Activated T-cell treated with anti-CD3 and anti-CD28 coated beads, Interleukin-2, amount 50 U/mL, for 72 hours (primary cell): ENCODE measurements around the gene PPM1L. TPM values are rescaled to one million over a fixed set of nuclear protein-coding genes. Genes with fewer than 3 reads are reported as not detected.

Experiments used
- ATAC-seq, 2 donors: fragments of 150-1000 bp; cut with Tn5 transposase; replicated peaks in 1 of 2; 2 replicates each; pipeline ENCODE4 v1.10.0; 2021; ENCODE audit warnings: moderate library complexity in 2 of 2, mild to moderate bottlenecking in 1 of 2
- DNase-seq, 2 donors: peaks; one replicate each; pipeline ENCODE4 v3.0.0; 2021 to 2022; ENCODE audit warnings: mixed read lengths in 1 of 2
- H3K27ac Mint-ChIP-seq: one replicate; pipeline ENCODE4 v1.8.0; 2022; ENCODE audit warnings: mild to moderate bottlenecking, moderate library complexity, mixed read lengths
- H3K27me3 Mint-ChIP-seq: one replicate; pipeline ENCODE4 v1.8.0; 2022; ENCODE audit warnings: low read depth, mixed read lengths
- H3K36me3 Mint-ChIP-seq, 2 donors: one replicate each; pipeline ENCODE4 v1.8.0; 2022; ENCODE audit warnings: mixed read lengths in 2 of 2, mild to moderate bottlenecking in 1 of 2; ENCODE audit not compliant: insufficient read depth in 2 of 2
- H3K4me1 Mint-ChIP-seq: one replicate; pipeline ENCODE4 v1.8.0; 2022; ENCODE audit warnings: low read depth, mixed read lengths
- H3K4me3 Mint-ChIP-seq, 2 donors: one replicate each; pipeline ENCODE4 v1.8.0; 2022; ENCODE audit warnings: mild to moderate bottlenecking in 2 of 2, mixed read lengths in 2 of 2, moderate library complexity in 2 of 2
- H3K9me3 Mint-ChIP-seq, 2 donors: one replicate each; pipeline ENCODE4 v1.8.0; 2022; ENCODE audit warnings: mixed read lengths in 2 of 2
- total RNA-seq, 2 donors: library from RNA; stranded (reverse); gene quantifications; one replicate each; pipeline ENCODE4 v1.2.3, GENCODE V29; 2022

The PPM1L gene
- total RNA-seq, 2 donors from 2014 or later = 6.4 to 7.8 TPM

DNA sequence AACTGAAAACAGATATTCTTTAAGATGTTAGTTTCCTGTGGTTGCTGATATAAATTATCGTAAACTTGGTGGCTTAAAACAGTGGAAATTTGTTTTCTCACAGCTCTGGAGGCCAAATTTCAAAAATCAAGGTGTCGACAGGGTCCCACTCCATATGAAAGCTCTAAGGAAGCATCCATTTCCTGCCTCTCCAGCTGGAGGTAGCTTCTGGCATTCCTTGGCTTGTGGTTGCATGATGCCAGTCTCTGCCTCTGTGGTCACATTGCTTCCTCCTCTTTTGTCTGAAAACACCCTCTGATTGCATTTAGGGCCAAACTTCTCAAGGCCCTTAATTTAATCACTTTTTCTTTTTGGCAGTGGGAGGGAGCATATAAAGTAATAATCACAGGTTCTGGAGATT lies 96.8 kb downstream of the PPM1L start:
- H3K4me3 Mint-ChIP-seq = no peak overlapping the region
- no peak for DNase-seq
- H3K27ac Mint-ChIP-seq = no peak overlapping the region
- no peaks in the 10 kb centered on the region for H3K27me3 Mint-ChIP-seq
- H3K4me1 Mint-ChIP-seq = no peaks in the 10 kb centered on the region
- ATAC-seq = no peak
- no peaks in the 10 kb centered on the region for H3K36me3 Mint-ChIP-seq
- peaks cover 2% of the 10 kb centered on the region in 2 donors for H3K9me3 Mint-ChIP-seq

DNA sequence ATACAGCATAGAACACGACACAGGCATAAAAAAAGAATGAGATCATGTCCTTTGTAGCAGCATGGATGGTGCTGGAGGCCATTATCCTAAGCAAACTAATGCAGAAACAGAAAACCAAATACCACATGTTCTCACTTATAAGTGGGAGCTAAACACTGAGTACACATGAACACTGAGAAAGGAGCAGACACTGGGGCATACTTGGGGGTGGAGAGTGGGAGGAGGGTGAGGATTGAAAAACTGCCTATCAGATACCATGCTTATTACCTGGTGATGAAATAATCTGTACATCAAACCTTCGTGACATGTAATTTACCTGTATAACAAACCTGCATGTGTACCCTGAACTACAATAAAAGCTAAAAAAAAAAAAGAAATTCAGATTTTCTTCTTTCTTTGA lies 100.4 kb downstream of the PPM1L start:
- ATAC-seq (no peak), DNase-seq (no peak)
- no peak overlapping the region for H3K4me3 Mint-ChIP-seq
- H3K9me3 Mint-ChIP-seq = peaks cover 0 to 2% of the 10 kb centered on the region in 2 donors
- H3K27ac Mint-ChIP-seq = no peak overlapping the region
- H3K36me3 Mint-ChIP-seq = no peaks in the 10 kb centered on the region
- no peaks in the 10 kb centered on the region for H3K27me3 Mint-ChIP-seq
- H3K4me1 Mint-ChIP-seq = no peaks in the 10 kb centered on the region

DNA sequence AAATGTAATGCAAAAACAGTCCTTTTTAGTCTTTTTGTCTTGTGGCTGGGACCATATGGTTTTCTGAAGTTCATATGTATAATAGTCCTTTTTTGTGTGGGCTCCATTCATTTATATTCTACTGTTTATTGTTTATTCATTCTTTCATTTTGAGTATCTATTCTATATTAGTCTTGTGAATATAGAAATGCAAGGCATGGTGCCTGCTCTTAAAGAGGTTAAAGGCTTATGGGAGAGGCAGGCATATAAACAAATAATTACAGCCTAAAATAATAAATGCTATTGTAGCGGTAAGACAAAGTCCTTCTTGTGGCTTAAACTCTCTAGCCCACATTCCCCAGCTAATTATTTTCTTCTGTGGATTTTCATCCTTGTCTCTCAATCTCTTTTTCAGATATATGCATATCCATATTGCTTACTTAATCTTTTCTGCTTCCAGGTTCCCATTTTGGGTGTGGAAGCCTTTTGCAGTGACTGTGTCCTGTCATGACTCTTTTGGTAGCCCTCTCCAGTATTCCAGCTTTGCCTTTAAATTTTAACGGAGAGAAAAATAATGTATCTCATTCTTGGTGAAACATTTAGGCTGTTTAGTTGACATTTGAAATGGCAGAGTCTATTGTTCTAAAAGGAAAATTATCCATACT lies 101.6 kb downstream of the PPM1L start:
- ATAC-seq (no peak), DNase-seq (no peak)
- Mint-ChIP-seq H3K27me3 (no peaks in the 10 kb centered on the region), H3K4me1 (no peaks in the 10 kb centered on the region), H3K27ac (no peak overlapping the region), H3K4me3 (no peak overlapping the region), H3K9me3 (peaks cover 0 to 2% of the 10 kb centered on the region in 2 donors), H3K36me3 (no peaks in the 10 kb centered on the region)

DNA sequence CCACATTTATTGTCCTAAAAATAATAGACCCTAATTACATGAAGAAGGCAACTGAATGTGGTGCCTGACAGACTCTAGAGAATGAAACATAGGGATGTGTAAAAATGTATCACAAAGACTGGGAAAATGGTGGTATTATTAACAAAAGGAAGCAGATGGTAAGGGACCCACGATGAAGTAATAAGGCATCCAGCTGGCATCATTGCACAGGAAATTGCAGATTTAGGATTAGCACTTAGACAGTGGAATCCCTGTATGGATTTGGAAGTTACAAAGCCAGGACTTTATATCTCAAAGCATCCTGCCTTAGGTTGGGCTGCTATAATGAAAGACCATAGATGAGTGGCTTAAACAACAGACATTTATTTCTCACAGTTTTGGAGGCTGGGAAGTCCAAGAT lies 104.3 kb downstream of the PPM1L start:
- no peak for ATAC-seq
- no peak overlapping the region for H3K4me3 Mint-ChIP-seq

DNA sequence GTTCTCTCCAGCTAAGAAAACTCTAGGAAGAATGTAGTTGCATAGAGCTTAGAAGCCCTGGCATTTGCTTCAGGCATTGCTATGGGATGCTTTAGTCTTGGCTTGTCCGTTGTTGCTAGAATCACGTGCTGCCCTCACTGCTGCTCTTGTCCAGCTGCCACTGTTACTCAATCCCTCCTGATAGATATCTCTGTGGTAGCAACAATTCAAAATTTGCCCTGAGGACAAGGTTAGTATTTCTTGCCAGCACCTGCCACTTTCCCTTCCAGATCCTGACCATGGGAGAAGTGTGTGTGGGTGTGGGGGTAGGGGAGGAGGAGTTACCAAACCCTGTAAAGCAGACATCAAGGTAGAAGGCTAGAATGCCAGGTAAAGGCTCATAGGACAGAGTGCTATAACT lies 113.8 kb downstream of the PPM1L start:
- no peaks in the 10 kb centered on the region for H3K9me3 Mint-ChIP-seq

More for the DNA sequence above, 104.3 kb downstream of the PPM1L start:
- Mint-ChIP-seq H3K9me3 (no peaks in the 10 kb centered on the region), H3K4me1 (no peaks in the 10 kb centered on the region), H3K27me3 (no peaks in the 10 kb centered on the region), H3K36me3 (no peaks in the 10 kb centered on the region), H3K27ac (no peak overlapping the region)
- no peak for DNase-seq

DNA sequence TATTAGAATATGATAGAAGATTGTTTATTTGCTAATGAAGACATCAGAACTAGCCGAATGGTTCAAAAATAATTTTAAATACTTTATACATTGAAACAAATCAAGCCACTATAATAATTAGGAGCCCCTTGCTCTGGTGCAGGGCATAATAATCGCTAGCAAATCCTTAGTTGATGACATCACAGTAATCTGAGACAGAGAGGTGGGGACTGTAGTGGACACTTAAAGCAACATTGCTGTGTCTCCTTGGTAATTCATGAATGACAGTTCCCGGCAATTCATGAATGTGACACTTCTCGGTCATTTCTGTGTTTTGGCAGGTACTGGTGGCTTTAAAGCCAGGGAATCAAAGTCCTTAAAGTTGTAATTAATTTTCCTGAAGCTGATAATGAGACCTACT lies 114.3 kb downstream of the PPM1L start:
- Mint-ChIP-seq H3K4me3 (no peak overlapping the region), H3K27ac (no peak overlapping the region), H3K27me3 (no peaks in the 10 kb centered on the region), H3K36me3 (no peaks in the 10 kb centered on the region), H3K9me3 (no peaks in the 10 kb centered on the region), H3K4me1 (no peaks in the 10 kb centered on the region)
- ATAC-seq = no peak
- DNase-seq = no peak

More for the DNA sequence above, 113.8 kb downstream of the PPM1L start:
- H3K27ac Mint-ChIP-seq = no peak overlapping the region
- no peaks in the 10 kb centered on the region for H3K4me1 Mint-ChIP-seq
- ATAC-seq (no peak), DNase-seq (no peak)
- H3K27me3 Mint-ChIP-seq = no peaks in the 10 kb centered on the region
- H3K4me3 Mint-ChIP-seq = no peak overlapping the region
- no peaks in the 10 kb centered on the region for H3K36me3 Mint-ChIP-seq

DNA sequence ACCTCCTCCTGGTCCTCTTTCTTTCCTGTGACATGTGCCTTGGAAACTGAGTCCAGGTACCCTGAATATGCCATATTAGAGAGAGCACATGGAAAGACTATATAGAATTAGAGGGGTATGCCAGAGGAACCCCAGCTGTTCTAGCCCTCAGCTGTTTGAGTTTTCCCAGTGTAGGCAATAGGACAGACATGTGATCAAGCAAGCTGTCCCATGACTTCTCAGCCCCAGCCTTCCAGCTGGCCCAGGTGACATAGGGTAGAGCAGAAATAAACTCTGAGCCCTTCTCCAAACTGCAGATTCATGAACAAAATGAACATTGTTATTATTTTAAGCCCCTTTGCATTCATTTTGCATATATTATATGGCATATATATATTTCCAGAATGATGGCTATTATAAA lies 118.7 kb downstream of the PPM1L start:
- no peaks in the 10 kb centered on the region for H3K9me3 Mint-ChIP-seq
- no peak for DNase-seq
- no peak overlapping the region for H3K4me3 Mint-ChIP-seq
- ATAC-seq = no peak
- no peak overlapping the region for H3K27ac Mint-ChIP-seq
- no peaks in the 10 kb centered on the region for H3K4me1 Mint-ChIP-seq
- no peaks in the 10 kb centered on the region for H3K27me3 Mint-ChIP-seq
- H3K36me3 Mint-ChIP-seq = no peaks in the 10 kb centered on the region

DNA sequence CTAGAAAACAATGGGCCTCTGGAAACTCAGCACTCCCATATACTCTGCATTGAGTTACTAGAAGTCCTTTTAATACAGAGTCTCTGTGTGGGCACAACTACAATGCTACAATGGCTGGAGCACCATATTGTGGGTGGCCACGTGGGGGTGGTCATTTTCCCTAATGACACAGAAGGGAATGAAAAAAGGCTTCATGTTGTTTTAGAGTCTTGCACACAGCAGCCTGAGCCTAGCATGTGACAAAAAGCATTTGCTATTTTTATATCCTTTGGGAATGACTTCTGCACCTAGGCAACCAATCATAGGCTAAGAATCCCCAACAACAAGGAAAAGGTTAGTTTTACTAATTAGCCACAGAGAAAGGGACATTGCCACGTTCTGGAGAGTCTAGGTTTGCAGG lies 120.6 kb downstream of the PPM1L start:
- H3K27ac Mint-ChIP-seq = no peak overlapping the region
- no peaks in the 10 kb centered on the region for H3K4me1 Mint-ChIP-seq
- no peaks in the 10 kb centered on the region for H3K9me3 Mint-ChIP-seq
- H3K36me3 Mint-ChIP-seq = no peaks in the 10 kb centered on the region
- no peak for DNase-seq
- no peak overlapping the region for H3K4me3 Mint-ChIP-seq
- H3K27me3 Mint-ChIP-seq = no peaks in the 10 kb centered on the region
- ATAC-seq = no peak

DNA sequence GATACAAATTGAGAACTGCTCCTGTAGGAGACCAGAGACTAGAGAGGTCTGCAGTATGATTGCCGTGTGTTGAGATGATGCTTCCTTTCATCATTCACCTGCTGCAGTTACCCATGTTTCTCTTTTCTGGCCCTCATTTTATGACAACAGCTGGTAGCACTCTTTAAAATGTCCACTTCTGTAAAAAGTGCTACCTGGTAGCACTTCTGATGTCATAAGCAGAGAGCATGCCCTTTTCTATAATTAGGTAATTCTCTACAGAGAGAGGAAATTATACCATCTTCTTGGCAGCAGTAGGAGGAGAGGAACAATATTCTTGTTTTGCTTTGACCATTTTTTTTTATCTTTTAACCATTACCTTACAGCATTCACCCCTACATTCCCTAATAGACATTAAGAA lies 123.8 kb downstream of the PPM1L start:
- no peaks in the 10 kb centered on the region for H3K27me3 Mint-ChIP-seq
- H3K4me1 Mint-ChIP-seq = no peaks in the 10 kb centered on the region
- no peak for ATAC-seq
- no peaks in the 10 kb centered on the region for H3K9me3 Mint-ChIP-seq
- H3K4me3 Mint-ChIP-seq = no peak overlapping the region
- H3K27ac Mint-ChIP-seq = no peak overlapping the region
- H3K36me3 Mint-ChIP-seq = no peaks in the 10 kb centered on the region
- no peak for DNase-seq

DNA sequence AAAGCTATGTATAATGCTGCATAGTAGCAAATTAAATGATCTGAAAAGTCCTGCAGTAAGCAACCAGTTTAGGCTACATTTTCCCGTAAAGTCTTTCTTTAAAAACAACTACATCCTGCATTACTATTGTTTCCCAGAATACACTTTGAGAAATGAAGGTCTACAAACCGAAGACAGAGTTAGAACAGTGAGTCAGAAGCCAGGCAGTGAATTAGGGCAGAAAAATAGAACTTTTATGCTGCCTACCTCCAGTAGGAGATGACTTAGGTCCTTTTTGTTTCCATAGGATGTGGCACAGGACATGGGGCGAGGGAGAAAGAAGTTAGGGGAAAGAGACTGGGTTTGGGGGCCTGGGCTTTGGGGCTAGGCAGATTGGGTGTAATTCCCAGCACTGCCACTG lies 127.3 kb downstream of the PPM1L start:
- peaks cover 3 to 7% of the 10 kb centered on the region in 2 donors for H3K36me3 Mint-ChIP-seq
- no peak for DNase-seq
- H3K9me3 Mint-ChIP-seq = peaks cover 7 to 9% of the 10 kb centered on the region in 2 donors
- ATAC-seq = no peak
- no peaks in the 10 kb centered on the region for H3K27me3 Mint-ChIP-seq
- H3K4me3 Mint-ChIP-seq = no peak overlapping the region
- no peaks in the 10 kb centered on the region for H3K4me1 Mint-ChIP-seq
- no peak overlapping the region for H3K27ac Mint-ChIP-seq

DNA sequence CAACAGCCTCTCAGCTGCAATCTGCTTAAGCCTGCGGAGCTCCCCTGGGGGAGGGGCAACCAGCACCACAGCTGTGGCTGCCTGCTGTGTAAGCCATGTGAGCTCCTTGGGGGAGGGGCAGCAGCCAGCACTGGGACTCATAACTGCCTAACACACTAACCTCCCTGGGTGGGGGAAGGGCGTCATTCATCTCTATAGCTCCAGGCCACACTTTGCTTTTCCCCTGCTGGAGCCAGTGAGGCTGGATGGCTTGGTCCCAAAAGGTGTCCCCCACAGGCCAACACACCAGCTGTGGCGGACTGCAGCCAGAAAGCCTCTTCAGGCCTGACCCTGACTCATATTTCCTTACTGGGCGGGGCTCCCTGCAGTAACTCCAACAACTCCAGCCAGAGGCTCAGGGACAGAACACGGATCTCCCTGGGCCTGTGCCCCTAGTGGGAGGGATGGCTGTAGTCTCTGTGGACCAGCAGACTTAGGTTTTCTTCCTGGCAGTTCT lies 129.8 kb downstream of the PPM1L start:
- H3K27me3 Mint-ChIP-seq = no peaks in the 10 kb centered on the region
- H3K9me3 Mint-ChIP-seq = peaks cover 12 to 17% of the 10 kb centered on the region in 2 donors
- DNase-seq (peak in 1 of 2 donors; percentile 2), ATAC-seq (no peak)
- H3K36me3 Mint-ChIP-seq = peaks cover 4 to 7% of the 10 kb centered on the region in 2 donors
- no peaks in the 10 kb centered on the region for H3K4me1 Mint-ChIP-seq
- H3K27ac Mint-ChIP-seq = no peak overlapping the region
- H3K4me3 Mint-ChIP-seq = no peak overlapping the region

DNA sequence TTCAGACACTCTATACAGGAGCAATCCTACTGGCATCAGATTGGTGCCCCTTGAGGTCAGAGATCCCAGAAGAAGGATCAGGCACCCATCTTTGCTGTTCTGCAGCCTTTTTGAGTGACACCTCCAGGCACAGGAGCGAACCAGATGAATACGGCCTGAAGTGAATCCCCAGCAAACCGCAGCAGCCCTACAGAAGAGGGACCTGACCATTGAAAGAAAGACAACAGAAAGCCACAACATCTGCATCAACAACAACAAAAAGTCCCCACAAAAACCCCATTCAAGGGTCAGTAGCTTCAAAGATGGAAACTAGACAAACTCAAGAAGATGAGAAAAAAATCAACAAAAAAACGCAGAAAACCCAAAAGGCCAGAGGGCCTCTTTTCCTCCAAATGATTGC lies 130.4 kb downstream of the PPM1L start:
- peaks cover 4 to 7% of the 10 kb centered on the region in 2 donors for H3K36me3 Mint-ChIP-seq
- ATAC-seq = no peak

DNA sequence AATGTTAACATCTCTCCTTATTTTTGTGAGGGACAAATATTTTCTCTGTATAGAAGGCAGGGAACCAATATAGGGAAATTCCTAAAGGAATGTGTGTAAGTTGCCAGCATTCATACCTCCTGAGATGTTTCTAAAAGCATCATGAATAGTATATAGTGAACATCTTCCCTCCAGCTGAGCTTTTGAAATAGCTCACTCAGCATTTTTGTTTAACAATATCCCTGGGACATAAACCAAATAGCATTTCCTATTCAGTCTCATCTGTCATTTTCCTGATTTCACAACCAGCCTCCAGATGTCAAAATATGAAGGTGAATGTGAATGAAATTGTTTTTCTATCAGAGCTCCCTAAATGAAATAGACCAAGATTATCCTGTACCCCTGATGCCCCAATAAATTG lies 137.2 kb downstream of the PPM1L start:
- H3K9me3 Mint-ChIP-seq = peaks cover 5 to 9% of the 10 kb centered on the region in 2 donors
- no peak for DNase-seq
- no peak overlapping the region for H3K4me3 Mint-ChIP-seq
- no peaks in the 10 kb centered on the region for H3K27me3 Mint-ChIP-seq
- H3K36me3 Mint-ChIP-seq = peaks cover 0 to 1% of the 10 kb centered on the region in 2 donors
- ATAC-seq = no peak
- no peaks in the 10 kb centered on the region for H3K4me1 Mint-ChIP-seq
- H3K27ac Mint-ChIP-seq = no peak overlapping the region

More for the DNA sequence above, 130.4 kb downstream of the PPM1L start:
- Mint-ChIP-seq H3K27me3 (no peaks in the 10 kb centered on the region), H3K4me3 (no peak overlapping the region), H3K27ac (no peak overlapping the region), H3K4me1 (no peaks in the 10 kb centered on the region), H3K9me3 (peaks cover 12 to 18% of the 10 kb centered on the region in 2 donors)
- no peak for DNase-seq

DNA sequence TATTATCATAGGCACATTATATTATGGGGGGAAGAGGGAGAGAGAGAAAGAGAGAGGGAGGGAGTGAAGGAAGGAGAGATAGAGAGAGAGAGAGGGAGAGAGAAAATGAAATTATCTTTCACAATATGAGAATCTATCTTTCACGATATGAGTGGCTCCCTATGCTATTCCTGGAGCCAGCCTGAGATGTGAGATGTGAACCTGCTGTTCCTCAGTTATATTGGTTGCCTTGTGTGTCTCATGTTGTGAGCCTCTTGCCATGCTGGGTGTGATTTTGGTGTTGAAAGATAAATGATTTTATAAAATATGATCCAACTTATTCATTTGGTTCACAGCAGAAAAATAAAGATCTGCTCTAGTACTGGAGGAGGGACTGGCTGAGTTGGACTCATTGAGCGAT lies 148.7 kb downstream of the PPM1L start:
- Mint-ChIP-seq H3K36me3 (peaks cover 0 to 5% of the 10 kb centered on the region in 2 donors), H3K27ac (no peak overlapping the region), H3K4me3 (no peak overlapping the region), H3K9me3 (peaks cover 3 to 6% of the 10 kb centered on the region in 2 donors), H3K27me3 (no peaks in the 10 kb centered on the region), H3K4me1 (no peaks in the 10 kb centered on the region)
- ATAC-seq (no peak), DNase-seq (no peak)
